ENCODE results near the gene MYH16.
"Not testable (repeated sequence)": the region's sequence is repeated elsewhere in the genome, so short reads cannot be mapped to it uniquely, and the experiment has no call there.

The MYH16 gene

GRCh38 chr7:99260395-99260794 lies 12.2 kb upstream of the MYH16 start:
- no peak for DNase-seq

- no peak for DNase-seq
Observed at GRCh38 chr7:99261646-99262045, 11.0 kb upstream of the MYH16 start.

- DNase-seq, result no peak
Observed at GRCh38 chr7:99265848-99266480, 6.7 kb upstream of the MYH16 start.

- no peak for DNase-seq
Observed at GRCh38 chr7:99267481-99267840, 5.2 kb upstream of the MYH16 start.

GRCh38 chr7:99267841-99268576 lies 4.6 kb upstream of the MYH16 start:
- no peak for DNase-seq

GRCh38 chr7:99268577-99268908 lies 4.1 kb upstream of the MYH16 start:
- no peak for DNase-seq

- DNase-seq, result no peak
Observed at GRCh38 chr7:99270702-99271101, 1.9 kb upstream of the MYH16 start.

- not testable (repeated sequence) for DNase-seq
Observed at GRCh38 chr7:99273561-99273960, 922 bp downstream of the MYH16 start.

GRCh38 chr7:99274908-99275307 lies 2.3 kb downstream of the MYH16 start:
- DNase-seq, result not testable (repeated sequence)

- DNase-seq, result no peak
Observed at GRCh38 chr7:99275496-99275895, 2.9 kb downstream of the MYH16 start.

GRCh38 chr7:99278180-99278579 lies 5.5 kb downstream of the MYH16 start:
- DNase-seq, result no peak

- DNase-seq, result not testable (repeated sequence)
Observed at GRCh38 chr7:99284165-99284564, 11.5 kb downstream of the MYH16 start.

GRCh38 chr7:99287779-99288534 lies 15.3 kb downstream of the MYH16 start:
- DNase-seq, result no peak

- no peak for DNase-seq
Observed at GRCh38 chr7:99289185-99289584, 16.5 kb downstream of the MYH16 start.

- not testable (repeated sequence) for DNase-seq
Observed at GRCh38 chr7:99290148-99290547, 17.5 kb downstream of the MYH16 start.

GRCh38 chr7:99290980-99291607 lies 18.5 kb downstream of the MYH16 start:
- DNase-seq, result no peak

- no peak for DNase-seq
Observed at GRCh38 chr7:99292127-99292526, 19.5 kb downstream of the MYH16 start.

GRCh38 chr7:99293167-99293566 lies 20.5 kb downstream of the MYH16 start:
- DNase-seq, result no peak

- no peak for DNase-seq
Observed at GRCh38 chr7:99293650-99294049, 21.0 kb downstream of the MYH16 start.

- no peak for DNase-seq
Observed at GRCh38 chr7:99296471-99296870, 23.8 kb downstream of the MYH16 start.

- DNase-seq, result no peak
Observed at GRCh38 chr7:99301496-99301895, 28.9 kb downstream of the MYH16 start.

- DNase-seq, result no peak
Observed at GRCh38 chr7:99305473-99306260, 33.0 kb downstream of the MYH16 start.
